ENCODE data around the gene ERP29. TPM values are rescaled to one million over a fixed set of nuclear protein-coding genes. Genes with fewer than 3 reads are reported as not detected.
"Not testable (repeated sequence)": the region's sequence is repeated elsewhere in the genome, so short reads cannot be mapped to it uniquely, and the experiment has no call there.

Gene ERP29
- total RNA-seq, 1 donor from 2014 or later = 95.8 TPM

DNA sequence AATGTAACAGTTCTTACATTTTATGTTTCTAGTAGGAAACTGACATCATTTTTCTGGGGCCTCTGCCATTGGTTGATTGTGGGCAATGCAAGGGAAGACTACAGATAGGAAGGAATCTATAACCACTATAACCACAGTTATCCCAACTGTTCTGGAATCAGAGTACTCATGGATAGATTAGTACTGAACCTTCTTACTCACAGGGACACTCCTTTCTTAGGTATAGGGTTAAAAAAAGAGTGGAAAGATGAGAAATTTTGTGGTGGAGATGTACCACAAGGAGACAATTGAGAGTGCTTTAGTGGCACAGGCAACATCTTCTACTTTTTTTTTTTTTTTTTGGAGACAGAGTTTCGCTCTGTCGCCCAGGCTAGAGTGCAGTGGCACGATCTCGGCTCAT is 21.3 kb upstream of the ERP29 start:
- Histone ChIP-seq H3K4me3 (ENCODE audit: low read depth, low read length) (no peak overlapping the region), H3K36me3 (ENCODE audit: control insufficient read depth, insufficient read depth, low read length) (no peaks in the 10 kb centered on the region), H3K27me3 (ENCODE audit: control insufficient read depth, insufficient read depth, low read length) (no peaks in the 10 kb centered on the region)
- no peak for DNase-seq (ENCODE audit: low read depth)
- TF ChIP-seq, protein P1, sequence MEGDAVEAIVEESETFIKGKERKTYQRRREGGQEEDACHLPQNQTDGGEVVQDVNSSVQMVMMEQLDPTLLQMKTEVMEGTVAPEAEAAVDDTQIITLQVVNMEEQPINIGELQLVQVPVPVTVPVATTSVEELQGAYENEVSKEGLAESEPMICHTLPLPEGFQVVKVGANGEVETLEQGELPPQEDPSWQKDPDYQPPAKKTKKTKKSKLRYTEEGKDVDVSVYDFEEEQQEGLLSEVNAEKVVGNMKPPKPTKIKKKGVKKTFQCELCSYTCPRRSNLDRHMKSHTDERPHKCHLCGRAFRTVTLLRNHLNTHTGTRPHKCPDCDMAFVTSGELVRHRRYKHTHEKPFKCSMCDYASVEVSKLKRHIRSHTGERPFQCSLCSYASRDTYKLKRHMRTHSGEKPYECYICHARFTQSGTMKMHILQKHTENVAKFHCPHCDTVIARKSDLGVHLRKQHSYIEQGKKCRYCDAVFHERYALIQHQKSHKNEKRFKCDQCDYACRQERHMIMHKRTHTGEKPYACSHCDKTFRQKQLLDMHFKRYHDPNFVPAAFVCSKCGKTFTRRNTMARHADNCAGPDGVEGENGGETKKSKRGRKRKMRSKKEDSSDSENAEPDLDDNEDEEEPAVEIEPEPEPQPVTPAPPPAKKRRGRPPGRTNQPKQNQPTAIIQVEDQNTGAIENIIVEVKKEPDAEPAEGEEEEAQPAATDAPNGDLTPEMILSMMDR (IDR thresholded peaks at IDR 0.05; ENCODE audit: insufficient read depth, low read length, poor library complexity, severe bottlenecking) = no peak

DNA sequence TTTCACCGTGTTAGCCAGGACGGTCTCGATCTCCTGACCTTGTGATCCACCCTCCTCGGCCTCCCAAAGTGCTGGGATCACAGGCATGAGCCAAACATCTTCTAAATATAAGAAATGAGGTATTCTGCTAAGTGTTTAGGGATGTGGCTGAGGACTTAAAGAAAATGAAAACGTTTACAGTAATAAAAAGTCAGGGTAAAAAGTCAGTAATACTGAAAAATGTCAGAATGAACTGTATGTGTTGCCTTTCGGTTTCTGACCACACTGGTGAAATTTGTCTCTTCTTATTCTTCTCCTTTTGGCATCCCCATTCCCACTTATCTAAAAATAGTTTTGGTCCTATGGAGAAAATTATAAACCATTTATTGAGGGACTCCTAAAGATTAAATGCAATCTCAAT is 20.8 kb upstream of the ERP29 start:
- DNase-seq (ENCODE audit: low read depth) = no peak

DNA sequence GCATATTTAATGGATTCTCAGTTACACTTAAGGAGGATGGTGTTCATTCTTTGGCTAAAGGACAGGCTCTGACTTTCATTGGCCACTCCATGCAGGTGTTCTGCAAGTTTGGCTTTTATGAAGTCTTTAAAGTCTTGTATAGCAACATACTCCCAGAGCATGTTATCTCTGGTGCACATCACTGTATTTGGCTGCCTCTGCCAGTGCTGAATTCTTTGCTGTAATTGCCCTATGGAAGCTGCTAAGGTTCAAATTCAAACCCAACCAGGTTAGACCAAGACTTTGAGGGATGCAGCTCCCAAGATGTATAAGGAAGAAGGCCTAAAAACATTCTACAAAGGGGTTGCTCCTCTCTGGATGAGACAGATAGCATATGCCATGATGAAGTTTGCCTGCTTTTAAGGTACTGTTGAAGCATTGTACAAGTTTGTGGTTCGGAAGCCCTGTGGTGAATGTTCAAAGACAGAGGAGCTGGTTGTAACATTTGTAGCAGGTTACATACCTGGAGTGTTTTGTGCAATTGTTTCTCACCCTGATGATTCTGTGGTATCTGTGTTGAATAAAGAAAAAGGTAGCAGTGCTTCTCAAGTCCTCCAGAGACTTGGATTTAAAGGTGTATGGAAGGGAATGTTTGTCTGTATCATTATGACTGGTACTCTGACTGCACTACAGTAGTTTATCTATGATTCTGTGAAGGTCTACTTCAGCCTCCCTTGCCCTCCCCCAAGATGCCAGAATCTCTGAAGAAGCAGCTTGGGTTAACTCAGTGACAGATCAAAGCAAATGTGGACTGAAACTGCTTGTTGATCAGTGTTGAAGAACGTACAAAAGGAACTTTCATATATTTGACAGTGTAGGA is 19.7 kb upstream of the ERP29 start:
- TF ChIP-seq, protein P1 (IDR thresholded peaks at IDR 0.05; ENCODE audit: insufficient read depth, low read length, poor library complexity, severe bottlenecking) = no peak
- no peak for DNase-seq (ENCODE audit: low read depth)
- no peaks in the 10 kb centered on the region for H3K27me3 ChIP-seq (ENCODE audit: control insufficient read depth, insufficient read depth, low read length)
- no peaks in the 10 kb centered on the region for H3K36me3 ChIP-seq (ENCODE audit: control insufficient read depth, insufficient read depth, low read length)
- no peak overlapping the region for H3K4me3 ChIP-seq (ENCODE audit: low read depth, low read length)

More for the DNA sequence above, 20.8 kb upstream of the ERP29 start:
- no peaks in the 10 kb centered on the region for H3K27me3 ChIP-seq (ENCODE audit: control insufficient read depth, insufficient read depth, low read length)
- H3K36me3 ChIP-seq (ENCODE audit: control insufficient read depth, insufficient read depth, low read length) = no peaks in the 10 kb centered on the region
- TF ChIP-seq, protein P1 (IDR thresholded peaks at IDR 0.05; ENCODE audit: insufficient read depth, low read length, poor library complexity, severe bottlenecking) = no peak
- H3K4me3 ChIP-seq (ENCODE audit: low read depth, low read length) = no peak overlapping the region

DNA sequence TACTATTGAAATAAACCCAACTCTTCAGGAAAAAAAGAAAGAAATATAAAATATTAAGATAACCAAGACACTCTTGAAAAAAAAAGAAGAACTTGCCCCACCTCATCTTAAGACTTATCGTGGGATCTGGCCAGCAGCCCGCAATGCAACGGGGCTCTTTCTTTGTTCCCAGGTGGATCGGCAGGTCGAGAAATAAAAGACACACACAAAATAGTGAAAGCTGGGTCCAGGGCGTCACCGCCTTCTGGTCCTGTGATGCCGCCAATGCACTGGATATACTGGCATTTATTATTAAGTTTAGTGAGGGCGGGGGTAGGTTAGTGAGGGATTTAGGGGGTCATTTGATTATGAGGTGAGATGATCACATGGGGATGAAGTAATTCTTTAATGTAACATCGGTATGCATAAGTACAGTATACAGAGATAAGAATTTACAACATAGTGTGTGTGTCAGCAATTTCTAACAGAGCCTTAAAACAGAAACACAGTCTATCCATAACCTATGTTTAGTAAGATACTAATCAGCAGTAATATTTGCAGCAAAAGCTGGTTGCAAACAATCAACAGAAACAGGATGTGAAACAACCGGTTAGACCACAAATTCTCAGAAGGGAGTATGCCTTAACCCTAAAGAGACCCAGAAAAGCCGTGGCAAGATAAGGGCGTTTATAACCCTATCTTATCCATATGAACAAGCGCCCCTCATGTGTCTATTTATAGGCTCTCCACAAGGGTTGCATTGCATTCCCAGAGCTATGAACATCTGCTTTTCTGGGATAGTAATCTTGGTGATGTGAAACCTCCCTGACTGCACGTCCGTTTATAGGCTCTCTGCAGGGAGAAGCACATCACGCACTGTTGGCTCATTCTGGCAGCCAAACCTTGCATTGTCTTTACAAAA is 18.8 kb upstream of the ERP29 start:
- H3K27me3 ChIP-seq (ENCODE audit: control insufficient read depth, insufficient read depth, low read length); H3K4me3 ChIP-seq (ENCODE audit: low read depth, low read length); H3K36me3 ChIP-seq (ENCODE audit: control insufficient read depth, insufficient read depth, low read length); DNase-seq (ENCODE audit: low read depth): not testable (repeated sequence)

DNA sequence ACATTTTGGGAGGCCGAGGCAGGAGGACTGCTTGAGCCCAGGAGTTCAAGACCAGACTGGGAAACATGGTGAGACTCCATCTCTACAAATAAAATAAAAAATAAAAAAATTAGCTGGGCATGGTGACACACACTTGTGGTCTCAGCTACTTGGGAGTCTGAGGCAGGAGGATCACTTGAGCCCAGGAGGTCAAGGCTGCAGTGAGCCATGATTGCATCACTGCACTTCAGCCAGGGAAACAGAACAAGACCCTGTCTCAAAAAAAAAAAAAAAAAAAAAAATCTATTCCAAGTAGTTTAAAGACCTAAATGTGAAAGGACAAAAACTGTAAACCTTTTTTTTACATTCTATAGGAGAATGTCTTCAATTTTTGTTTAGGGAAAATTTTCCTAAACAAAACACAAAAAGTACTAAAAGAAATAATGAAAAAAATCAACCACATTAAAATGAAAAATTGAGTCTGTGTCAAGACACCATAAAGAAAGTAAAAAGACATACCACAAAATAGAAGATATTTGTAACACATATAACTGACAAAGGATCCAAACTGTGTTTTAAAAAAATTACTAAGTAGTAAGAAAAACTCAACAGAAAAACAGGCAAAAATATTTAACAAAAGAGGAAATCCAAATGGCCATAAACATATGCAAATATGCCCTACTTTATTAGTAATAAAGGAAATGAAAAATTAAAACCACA is 17.3 kb upstream of the ERP29 start:
- H3K36me3 ChIP-seq (ENCODE audit: control insufficient read depth, insufficient read depth, low read length) = no peaks in the 10 kb centered on the region
- no peaks in the 10 kb centered on the region for H3K27me3 ChIP-seq (ENCODE audit: control insufficient read depth, insufficient read depth, low read length)
- TF ChIP-seq, protein P1 (IDR thresholded peaks at IDR 0.05; ENCODE audit: insufficient read depth, low read length, poor library complexity, severe bottlenecking) = no peak
- no peak overlapping the region for H3K4me3 ChIP-seq (ENCODE audit: low read depth, low read length)
- no peak for DNase-seq (ENCODE audit: low read depth)

DNA sequence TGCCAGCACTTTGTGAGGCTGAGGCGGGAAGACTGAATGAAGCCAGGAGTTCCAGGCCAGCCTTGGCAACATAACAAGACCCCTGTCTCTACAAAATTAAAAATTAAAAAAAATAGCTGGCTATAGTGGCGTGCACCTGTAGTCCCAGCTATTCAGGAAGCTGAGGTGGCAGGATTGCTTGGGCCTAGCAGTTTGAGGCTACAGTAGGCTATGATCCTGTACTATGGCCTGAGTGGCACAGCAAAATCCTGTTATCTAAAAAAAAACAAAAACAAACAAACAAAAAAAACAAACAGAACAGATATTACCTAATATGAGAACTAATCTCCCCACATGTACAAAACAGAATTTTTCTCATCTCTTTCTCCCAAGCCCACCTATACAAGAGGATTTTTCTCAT is 15.9 kb upstream of the ERP29 start:
- Histone ChIP-seq H3K27me3 (ENCODE audit: control insufficient read depth, insufficient read depth, low read length) (no peaks in the 10 kb centered on the region), H3K36me3 (ENCODE audit: control insufficient read depth, insufficient read depth, low read length) (no peaks in the 10 kb centered on the region)
- TF ChIP-seq, protein P1 (IDR thresholded peaks at IDR 0.05; ENCODE audit: insufficient read depth, low read length, poor library complexity, severe bottlenecking) = no peak

More for the DNA sequence above, 15.9 kb upstream of the ERP29 start:
- DNase-seq (ENCODE audit: low read depth) = no peak
- H3K4me3 ChIP-seq (ENCODE audit: low read depth, low read length) = no peak overlapping the region
